ENCODE data around the gene RNF26.

RNF26 gene

DNA sequence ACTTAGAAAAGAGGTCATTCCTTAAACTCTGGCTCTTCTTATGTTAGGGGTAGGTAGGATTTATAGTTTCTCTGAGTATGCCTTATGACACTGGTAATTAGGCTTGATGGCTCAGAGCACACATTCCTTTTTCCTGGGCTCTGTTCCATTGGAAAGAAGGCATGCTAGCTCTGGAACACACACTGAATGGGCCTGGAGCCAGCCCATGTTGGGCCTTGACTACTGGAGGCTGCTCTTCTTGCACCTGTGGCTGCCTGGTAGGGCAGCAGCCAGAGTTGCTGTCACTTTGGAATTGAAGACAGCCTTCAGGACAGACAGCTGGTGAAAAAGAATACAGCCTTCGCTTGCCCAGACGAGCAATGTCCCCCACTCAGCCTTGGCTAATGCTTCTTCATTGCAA, 35.6 kb upstream of the RNF26 start:
- no peak overlapping the region for H3K4me3 ChIP-seq (ENCODE audit: low read depth, low read length)
- TF ChIP-seq, protein P1, sequence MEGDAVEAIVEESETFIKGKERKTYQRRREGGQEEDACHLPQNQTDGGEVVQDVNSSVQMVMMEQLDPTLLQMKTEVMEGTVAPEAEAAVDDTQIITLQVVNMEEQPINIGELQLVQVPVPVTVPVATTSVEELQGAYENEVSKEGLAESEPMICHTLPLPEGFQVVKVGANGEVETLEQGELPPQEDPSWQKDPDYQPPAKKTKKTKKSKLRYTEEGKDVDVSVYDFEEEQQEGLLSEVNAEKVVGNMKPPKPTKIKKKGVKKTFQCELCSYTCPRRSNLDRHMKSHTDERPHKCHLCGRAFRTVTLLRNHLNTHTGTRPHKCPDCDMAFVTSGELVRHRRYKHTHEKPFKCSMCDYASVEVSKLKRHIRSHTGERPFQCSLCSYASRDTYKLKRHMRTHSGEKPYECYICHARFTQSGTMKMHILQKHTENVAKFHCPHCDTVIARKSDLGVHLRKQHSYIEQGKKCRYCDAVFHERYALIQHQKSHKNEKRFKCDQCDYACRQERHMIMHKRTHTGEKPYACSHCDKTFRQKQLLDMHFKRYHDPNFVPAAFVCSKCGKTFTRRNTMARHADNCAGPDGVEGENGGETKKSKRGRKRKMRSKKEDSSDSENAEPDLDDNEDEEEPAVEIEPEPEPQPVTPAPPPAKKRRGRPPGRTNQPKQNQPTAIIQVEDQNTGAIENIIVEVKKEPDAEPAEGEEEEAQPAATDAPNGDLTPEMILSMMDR (IDR thresholded peaks at IDR 0.05; ENCODE audit: borderline replicate concordance, insufficient read depth, low read depth, low read length) = no peak

DNA sequence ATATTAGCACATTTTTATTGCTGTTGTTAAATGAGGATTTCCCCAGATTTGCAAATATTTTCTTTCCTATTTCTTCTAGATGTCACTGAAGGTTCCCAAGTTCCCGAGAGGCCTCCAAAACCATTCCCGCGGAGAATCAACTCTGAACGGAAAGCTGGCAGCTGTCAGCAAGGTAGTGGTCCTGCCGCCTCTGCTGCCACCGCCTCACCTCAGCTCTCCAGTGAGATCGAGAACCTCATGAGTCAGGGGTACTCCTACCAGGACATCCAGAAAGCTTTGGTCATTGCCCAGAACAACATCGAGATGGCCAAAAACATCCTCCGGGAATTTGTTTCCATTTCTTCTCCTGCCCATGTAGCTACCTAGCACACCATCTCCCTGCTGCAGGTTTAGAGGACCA, 34.9 kb upstream of the RNF26 start:
- TF ChIP-seq, protein P1 (IDR thresholded peaks at IDR 0.05; ENCODE audit: borderline replicate concordance, insufficient read depth, low read depth, low read length) = no peak
- H3K4me3 ChIP-seq (ENCODE audit: low read depth, low read length) = no peak overlapping the region

DNA sequence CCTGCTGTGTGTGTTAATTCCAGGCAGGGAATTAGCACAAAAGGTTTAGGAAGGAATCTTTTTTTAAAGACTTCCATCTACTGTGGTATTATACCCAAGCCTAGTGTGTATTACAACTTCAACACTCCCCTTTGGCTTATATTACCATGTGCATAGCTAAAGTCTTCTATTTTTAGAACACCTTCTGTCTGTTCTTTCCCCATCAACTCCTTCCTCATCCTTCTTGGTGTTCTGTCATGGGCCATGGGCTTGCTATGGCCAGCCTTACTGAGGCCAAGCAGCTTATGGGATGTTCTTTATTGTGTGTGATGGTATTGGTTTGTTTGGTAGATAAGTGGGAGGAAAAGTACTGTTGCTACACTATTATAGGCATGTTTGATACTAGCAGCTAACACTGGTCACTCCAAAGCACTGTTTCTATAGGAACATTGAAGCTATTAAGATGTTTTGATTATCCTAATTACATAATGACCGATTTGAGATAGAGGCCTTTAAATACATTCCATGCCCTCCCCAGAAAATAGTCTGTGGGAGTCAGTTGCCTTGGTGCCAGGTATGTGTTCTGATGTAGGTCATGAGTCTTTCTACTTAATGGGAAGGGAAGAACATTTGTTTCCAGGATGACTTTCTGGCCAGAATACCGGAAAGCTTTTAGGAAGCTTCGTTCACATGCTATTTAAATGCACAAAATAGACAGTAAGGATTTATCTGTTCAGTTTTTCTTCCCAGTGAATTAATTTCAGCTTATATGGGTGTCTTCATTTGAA, 33.9 kb upstream of the RNF26 start:
- TF ChIP-seq, protein P1 (IDR thresholded peaks at IDR 0.05; ENCODE audit: borderline replicate concordance, insufficient read depth, low read depth, low read length) = no peak
- no peak overlapping the region for H3K4me3 ChIP-seq (ENCODE audit: low read depth, low read length)

DNA sequence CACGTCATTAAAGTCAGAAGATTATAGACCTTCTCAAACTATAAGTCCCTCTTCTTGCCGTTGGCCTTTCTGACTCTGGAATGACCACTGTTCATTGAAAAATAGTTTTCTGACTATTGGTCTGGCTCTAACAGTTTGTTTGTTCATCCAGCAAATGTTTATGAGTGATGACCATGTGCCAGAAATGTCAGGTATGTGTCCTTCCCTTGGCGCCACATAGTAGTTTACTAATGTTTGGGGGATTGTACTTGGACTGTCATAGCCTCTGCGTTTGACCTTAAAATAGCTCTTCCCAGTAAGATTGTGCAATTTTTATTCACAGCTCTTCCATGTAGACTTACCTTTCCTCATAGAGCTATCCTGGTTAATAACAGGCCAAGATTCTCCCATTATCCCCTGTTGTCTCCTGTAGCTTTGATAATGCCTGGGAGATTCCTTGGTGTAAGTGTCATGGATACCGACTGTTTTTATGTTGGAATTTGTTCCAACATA, 31.1 kb upstream of the RNF26 start:
- TF ChIP-seq, protein P1 (IDR thresholded peaks at IDR 0.05; ENCODE audit: borderline replicate concordance, insufficient read depth, low read depth, low read length) = no peak
- no peak overlapping the region for H3K4me3 ChIP-seq (ENCODE audit: low read depth, low read length)

DNA sequence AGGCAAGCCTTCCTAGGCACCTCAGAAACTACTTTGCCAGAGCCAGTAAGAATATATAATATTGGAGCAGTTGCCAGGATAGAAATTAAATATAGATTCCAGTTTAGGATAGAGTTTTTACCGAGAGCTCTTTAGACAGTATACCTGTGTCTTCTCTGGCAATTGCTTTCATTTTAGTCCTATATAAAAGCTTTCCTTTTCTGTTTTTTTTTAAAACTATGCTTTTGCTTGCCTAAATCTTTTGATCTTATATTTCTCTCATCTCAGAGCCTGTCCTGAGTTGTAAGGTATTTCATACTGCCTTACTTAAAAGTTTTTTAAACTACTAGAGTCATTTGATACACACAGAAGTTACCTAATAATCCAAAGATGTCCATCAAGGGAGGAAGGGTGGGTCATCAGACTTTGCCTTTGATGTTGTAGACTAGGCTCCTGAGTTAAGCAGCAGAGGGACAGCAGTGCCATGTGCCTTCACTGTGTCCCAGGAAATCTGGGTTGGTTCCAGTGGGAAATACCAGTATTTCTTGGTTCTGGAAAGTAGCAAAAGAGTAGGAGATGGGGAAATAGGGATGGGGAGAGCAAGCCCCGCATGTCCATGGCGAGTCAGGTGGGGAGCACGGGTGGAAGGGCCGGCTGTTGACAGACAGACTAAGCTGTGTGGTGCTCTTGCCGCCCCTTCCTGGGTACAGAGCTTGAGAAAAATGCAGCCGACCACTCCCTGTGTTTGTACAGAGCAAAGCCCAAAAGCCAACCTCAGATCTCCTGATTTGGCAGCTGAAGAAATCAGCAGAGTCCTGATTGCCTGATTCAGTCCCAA, 28.6 kb upstream of the RNF26 start:
- TF ChIP-seq, protein P1 (IDR thresholded peaks at IDR 0.05; ENCODE audit: borderline replicate concordance, insufficient read depth, low read depth, low read length) = no peak
- H3K4me3 ChIP-seq (ENCODE audit: low read depth, low read length) = no peak overlapping the region

DNA sequence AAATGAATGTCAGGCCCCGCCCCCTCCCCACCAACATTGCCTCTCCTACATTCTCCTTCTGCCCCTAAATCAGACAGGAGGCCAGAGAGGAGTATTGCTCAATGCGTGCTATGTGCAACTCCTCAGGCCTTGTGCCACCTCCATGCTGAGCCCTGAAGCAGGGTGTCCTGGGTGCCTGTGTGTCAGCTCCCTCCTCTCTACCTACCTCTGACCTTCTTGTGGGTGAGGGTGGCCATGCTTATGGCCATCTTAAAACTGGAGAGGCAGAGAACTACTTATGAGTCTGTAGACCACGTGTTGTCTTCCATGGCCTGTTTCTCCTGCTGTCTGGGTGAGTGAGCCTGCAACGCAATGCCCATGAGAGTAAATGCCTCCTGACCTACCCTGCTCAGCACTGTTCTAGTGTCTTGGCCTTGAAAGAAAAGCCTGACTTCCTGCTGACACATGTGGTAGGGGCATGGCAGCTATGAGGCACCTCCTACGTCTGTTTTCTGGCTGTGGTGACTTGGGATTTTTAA, 27.9 kb upstream of the RNF26 start:
- H3K4me3 ChIP-seq (ENCODE audit: low read depth, low read length) = no peak overlapping the region
- TF ChIP-seq, protein P1 (IDR thresholded peaks at IDR 0.05; ENCODE audit: borderline replicate concordance, insufficient read depth, low read depth, low read length) = no peak

Measured in GM12875 (cell line).